ENCODE results near the gene PTPRK. TPM values are rescaled to one million over a fixed set of nuclear protein-coding genes. Genes with fewer than 3 reads are reported as not detected.

Gene PTPRK
- total RNA-seq, 1 donor from 2014 or later, result 38.2 TPM

DNA sequence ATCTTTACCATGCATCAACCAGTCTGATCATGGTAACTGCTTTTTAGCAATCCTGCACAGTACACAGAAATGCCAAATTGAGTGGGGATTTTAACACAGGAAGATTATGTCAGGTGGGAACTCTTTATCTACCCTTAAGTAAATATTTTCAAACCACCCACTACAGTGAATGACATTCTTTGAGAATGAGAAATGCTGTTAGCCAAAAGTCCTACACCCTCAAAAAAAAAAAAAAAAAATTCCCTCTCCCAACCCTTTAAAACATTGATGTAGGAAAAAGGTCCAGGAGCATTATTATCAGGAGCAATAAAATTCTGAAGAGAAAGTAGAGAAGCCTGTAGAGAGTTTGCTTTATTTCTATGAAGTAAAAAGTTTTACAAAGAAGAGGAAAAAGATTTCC, 312.3 kb downstream of the PTPRK start:
- DNase-seq (ENCODE audit: low spot score) (no peak), ATAC-seq (no peak)

DNA sequence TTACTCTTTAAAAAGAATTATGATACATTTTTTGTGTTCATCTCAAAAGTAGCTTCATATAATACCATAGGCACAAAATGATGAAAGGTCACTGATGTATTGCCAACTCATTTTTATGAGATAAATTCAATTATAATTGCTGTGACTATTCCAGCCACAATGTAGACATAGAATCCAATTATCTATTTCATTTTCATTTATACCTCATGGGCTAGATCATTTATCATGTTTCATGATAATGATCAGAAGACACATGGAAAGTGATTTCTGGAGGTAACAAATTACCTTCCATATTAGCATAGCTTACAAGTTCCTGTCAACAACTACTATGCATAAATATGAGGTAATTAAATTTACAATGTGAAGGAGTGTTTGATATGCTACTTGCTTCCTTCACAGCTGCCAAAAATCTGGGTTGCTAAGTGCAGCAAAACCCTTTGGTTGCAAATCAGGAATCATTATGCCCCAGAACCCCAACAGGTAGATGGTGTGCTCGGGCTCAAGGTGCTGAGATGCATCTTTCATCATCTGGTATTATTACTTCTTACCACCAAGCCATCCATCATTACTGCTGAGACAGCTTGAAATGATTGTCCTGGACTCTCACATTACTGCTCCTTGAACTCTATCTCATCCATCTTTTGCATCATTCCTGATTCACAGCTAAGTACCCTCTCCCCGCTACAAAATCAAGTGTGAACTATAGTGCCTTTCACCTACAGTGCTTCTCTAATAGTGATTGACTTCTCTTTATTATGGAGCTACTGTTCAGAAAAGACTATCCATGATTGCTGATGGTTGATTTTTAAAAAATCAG, 313.6 kb downstream of the PTPRK start:
- ATAC-seq, result no peak

DNA sequence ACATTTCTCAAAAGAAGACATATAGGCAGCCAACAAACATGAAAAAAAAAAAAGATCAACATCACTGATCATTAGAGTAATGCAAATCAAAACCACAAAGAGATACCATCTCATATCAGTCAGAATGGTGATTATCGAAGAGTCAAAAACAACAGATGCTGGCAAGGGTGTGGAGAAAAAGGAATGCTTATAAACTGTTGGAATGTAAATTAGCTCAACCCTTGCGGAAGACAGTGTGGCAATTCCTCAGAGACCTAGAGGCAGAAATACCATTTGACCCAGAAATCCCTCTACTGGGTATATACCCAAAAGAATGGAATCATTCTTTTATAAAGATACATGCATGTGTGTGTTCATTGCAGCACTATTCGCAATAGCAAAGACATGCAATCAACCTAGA, 315.8 kb downstream of the PTPRK start:
- DNase-seq (ENCODE audit: low spot score), result no peak

More for the DNA sequence above, 313.6 kb downstream of the PTPRK start:
- no peak for DNase-seq (ENCODE audit: low spot score)

DNA sequence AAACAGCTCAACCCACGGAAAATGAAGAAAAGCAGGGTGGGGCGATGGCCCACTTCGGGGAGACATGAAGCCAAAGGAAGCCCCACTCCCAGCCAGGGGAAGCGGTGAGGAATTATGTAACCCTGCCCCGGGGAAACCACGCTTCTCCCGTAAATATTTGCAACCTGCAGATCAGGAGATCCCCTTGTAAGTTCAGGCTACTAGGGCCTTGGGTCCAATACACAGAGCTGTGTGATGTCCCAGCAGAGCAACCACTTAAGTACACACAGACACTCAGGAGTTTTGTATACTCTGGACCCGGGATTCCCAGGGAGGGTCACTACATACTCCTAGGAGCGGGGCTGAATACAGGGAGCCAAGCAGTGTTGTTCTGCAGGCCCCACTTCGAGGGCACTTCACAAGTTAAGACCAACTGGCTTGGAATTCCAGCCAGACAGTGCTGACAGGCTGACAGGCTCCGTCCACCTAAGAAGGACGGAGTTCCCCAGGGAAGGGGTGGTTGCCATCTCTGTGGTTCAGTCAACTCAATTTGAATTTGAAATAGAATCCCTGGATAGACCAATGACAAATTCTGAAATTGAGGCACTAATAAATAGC, 318.1 kb downstream of the PTPRK start:
- DNase-seq (ENCODE audit: low spot score) (no peak), ATAC-seq (no peak)

More for the DNA sequence above, 315.8 kb downstream of the PTPRK start:
- no peak for ATAC-seq

DNA sequence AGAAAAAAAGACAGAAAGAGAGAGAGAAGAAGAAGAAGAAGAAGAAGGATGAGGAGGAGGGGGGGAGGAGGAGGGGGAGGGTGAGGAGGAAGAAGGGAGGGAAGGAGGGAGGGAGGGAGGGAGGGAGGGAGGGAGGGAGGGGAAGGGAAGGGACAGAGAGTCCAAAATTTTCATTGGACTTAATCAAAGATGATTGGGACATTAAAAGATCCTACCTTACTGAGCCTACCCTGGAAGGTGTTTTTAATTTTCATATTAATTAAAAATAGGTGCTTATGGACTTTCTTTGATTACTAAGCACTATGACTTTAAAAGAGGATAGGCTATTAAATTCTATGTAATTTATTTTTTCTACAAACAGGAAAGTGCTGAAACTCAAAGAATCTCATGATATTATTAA, 319.6 kb downstream of the PTPRK start:
- no peak for ATAC-seq

DNA sequence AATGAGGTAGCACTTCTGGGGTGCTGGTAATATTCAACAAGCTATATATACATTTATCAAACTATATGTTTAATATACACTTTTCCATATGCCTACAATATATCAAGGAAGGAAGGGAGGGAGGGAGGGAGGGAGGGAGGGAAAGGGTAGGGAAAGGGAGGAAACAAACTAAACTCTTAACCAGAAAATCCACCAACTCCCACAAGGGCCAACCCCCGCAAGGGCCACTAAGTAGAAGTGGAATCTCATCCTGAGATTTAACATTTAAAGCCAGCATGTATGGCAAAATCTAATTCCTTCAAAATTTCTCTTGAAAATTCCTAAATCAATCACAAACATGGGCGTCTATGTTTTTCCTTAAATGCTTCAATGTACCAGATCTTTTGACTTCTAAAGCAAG, 320.9 kb downstream of the PTPRK start:
- DNase-seq (ENCODE audit: low spot score), result no peak

More for the DNA sequence above, 319.6 kb downstream of the PTPRK start:
- no peak for DNase-seq (ENCODE audit: low spot score)

DNA sequence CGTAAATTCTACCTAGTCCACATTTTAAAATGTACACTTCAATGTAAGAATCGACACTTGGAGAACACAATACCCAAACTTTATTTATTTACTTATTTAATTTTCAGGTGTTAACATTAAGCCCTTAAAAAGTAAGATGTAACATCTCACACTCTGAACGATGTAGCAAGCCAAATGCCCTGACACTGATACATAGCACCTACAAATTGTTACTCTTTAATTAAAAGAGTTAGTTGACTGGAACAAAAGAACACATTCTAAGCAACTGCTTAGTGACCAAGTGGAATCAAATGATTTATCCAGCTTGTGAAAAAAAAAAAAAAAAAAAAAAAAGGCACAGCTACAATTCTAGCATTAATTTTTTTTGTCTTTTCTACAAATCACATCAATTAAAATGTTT, 327.4 kb downstream of the PTPRK start:
- DNase-seq (ENCODE audit: low spot score) (no peak), ATAC-seq (no peak)

More for the DNA sequence above, 320.9 kb downstream of the PTPRK start:
- ATAC-seq, result no peak

DNA sequence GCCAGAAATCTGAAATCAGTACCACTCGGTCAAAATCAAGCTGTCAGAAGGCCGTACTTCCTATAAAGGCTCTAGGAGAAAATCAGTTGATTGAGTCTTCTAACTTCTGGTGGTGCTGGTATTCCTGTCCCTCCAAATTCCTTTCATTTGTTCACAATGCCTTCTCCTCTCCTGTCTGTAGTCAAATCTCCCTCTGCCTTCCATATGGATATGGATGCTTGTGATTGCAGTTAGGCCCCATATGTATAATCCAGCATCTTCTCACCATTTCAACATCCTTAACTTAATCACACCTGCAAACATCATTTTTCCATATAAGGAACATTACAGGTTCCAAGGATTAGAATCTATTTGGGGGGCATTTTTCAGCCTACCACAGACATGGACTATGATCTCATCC, 331.7 kb downstream of the PTPRK start:
- ATAC-seq (no peak), DNase-seq (ENCODE audit: low spot score) (no peak)

DNA sequence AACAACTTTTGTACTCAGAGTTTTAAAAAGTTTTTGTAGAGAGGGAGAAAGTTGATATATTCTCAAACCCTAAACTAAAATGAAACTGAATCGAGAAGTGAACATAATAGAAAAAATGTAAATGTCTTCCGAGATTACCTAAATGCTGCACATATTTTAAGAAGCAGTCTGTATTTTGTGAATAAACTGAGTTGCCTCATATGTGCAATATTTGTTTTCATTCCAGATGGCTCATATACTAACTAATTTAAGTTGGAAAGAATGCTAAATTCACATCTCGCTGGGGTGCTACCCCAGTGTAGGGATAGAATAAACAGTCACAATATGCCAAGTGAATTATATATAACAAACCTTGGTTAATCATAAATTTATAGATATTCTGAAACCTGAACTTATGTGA, 333.7 kb downstream of the PTPRK start:
- DNase-seq (ENCODE audit: low spot score), result no peak
- no peak for ATAC-seq

DNA sequence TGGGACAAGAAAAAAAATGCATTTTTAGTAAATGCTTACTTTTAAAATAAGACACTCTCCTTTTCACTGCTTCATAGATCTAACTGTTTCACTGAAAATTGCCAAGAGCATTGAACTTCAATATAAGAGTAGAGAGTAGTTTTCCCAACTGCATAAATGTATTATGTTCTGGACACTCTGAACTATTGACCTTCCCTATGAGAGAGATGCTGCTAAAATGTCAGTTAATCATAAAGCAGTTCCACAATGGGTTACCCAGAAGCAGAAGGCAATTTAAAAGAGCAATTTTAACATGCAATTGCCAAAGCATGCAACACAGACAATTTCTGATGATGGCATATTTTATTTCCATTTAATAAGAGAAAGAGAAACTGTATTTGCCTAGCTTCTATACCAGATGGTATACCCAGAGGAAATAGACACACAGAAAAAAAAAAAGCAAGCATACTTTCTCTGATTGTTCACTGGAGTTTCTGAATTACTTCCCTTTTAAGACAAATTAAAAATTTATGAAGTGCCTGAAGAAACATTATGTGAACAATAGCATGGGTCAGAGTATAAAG, 340.4 kb downstream of the PTPRK start:
- ATAC-seq (peak; percentile 54), DNase-seq (ENCODE audit: low spot score) (no peak)

DNA sequence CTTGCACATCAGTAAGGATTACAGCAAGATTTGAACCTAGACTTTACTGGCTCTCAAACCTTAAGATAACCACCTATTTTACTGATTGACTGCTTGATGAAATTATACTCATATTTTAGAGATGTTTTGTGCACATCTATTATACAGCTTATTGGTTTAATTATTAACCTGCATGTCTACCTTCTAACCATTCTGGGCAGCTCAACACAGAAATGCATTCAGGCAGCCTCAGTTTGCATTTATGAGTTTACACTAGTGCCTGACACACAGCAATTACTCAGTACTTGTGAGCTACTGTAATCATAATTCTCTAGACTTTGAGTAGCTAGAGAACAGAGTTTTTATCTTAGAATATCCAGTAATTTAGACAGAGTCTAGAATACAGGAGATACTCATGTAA, 345.7 kb downstream of the PTPRK start:
- ATAC-seq, result no peak
- no peak for DNase-seq (ENCODE audit: low spot score)

DNA sequence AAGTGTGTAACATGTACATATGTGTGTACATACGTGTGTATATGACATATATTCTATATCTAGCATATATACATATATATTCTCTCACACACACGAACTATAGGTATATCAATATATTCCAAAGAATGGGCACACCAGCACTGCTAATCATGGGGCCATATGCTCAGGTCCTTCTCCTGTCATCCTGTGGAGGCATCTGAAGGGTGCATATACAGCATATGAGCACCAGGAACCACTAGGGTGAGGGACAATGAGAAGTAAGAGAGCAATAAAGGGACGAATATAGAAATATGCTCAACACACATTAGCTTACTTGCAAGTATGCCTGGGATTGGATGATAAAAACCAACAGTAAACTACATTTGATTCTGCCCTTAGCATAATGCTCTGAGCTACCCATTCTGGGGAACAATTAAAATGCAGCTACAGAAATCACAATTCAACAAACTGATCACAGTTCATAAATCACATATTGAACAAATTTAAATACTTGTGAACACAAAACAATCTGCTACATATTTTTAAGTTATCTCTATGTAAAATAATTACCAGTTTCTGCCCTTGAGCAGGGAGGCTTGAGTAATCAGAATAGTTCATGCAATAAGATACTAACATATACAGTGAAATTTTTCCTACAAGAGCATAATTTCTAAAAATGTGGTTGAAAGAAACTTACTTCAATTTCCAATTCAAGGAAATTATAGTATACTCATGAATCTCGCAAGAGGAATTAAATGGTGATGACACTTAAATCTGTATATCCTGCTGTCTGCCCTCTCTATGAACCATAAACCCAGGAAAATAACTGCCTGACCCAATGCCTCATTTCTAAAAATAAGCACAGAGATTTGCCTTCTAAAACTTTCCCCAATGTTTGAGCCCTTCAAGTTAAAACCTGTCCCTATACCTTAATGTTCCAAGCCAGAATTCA, 347.4 kb downstream of the PTPRK start:
- ATAC-seq (no peak), DNase-seq (ENCODE audit: low spot score) (no peak)

DNA sequence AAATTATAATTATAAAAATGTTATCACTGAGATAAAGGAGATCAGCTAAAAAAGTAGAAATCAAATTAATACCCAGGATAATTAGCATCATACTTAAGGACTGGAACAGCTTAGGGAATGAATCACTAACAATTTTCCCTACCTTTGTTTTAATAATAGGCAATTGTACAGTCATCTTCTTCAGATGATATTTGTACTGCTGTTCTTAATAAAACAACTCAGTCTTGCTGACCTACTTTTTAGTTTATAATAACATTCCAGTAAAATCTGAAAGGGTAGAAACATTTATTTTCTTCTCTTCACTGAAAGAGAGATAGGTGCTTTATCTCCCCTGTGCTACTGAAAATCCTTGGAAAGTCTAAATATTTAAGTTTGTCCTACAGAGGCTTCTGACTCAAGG, 348.3 kb downstream of the PTPRK start:
- ATAC-seq, result no peak
- no peak for DNase-seq (ENCODE audit: low spot score)

DNA sequence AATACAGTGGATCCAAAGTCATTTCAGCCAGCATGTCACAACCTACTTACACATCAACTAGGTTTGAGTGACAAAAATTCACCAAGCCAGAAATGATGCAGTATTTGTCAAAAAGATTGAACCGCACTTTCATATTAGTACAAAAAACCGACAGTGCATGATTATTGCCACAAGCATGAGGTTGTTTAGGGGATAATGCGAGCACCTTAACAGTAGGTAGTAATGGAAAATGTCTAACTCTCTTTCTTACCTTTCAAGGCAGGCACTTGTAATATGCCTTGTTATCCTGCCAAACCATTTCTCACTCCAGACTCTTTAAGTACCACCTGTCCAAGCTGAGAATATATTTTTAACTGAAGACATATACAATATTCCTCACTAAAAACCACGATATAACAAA, 349.2 kb downstream of the PTPRK start:
- ATAC-seq, result no peak
- DNase-seq (ENCODE audit: low spot score), result no peak

DNA sequence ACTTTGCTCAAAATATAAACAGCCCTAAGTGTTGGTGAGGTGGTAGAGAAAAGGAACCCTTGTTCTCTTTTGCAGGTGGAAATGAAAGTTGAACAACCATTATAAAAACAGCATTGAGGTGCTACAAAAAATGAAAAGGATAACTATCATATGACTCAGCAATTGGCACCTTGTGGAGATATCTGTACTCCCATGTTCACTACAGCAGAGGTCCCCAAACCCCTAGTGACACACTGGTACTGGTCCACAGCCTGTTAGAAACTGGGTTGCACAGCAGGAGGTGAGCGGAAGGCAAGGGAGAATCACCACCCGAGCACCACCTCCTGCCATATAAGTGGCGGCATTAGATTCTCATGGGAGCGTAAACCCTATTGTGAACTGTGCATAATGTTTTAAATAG, 352.2 kb downstream of the PTPRK start:
- no peak for ATAC-seq
- no peak for DNase-seq (ENCODE audit: low spot score)

DNA sequence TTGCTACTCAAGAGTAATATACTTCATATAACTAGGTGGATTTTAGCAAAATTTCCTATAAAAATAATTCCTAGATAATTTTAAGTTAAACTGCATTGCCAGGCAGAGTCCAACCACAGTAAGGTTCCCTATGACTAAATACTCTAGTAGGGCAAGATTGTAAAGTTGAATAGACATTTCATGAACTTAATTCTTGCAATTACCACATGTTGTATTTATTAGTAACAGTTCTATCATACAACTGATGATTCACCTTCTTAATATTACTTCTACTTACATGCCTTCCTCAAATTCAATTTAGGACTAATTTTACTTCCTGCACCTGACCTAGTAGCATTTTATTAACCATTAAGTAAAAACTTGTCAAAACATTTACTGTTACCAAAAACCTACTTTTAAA, 352.8 kb downstream of the PTPRK start:
- ATAC-seq (no peak), DNase-seq (ENCODE audit: low spot score) (no peak)

DNA sequence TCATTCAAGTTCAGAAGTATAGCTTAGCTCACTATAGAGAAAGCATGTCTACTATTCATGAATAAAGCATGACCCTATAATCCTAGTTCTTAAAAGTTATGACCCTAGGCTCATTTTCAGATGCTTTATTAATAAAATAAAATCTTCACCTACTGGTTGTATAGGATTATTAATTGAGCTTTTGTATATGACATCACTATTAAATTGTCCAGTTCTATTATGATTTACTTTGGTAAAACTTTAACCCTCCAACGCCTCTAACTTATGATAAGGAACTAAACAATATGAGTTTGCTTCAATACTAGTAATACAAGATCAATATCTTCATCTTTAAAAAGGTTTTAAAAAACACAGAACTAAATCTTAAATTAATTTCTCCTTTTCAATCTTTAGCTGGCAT, 356.1 kb downstream of the PTPRK start:
- no peak for DNase-seq (ENCODE audit: low spot score)

DNA sequence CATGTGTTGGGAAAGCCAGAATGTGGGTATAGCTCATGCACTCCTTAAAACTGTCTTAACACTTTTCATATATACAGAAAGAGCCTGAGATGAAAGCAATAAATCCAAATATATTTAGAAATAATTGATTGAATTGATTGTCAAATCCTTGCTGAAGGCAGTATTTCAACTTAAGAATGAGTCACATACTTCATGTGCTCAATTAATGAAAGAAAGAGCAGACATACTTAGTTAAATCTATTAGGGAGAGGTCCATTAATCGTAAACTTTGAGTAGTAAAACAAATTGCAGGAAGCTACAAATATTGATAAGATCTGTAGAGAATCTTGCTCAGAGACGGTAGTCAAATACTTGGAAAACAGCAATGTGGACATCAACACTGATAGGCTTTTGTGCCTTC, 358.0 kb downstream of the PTPRK start:
- ATAC-seq (no peak), DNase-seq (ENCODE audit: low spot score) (no peak)

More for the DNA sequence above, 356.1 kb downstream of the PTPRK start:
- ATAC-seq, result no peak

DNA sequence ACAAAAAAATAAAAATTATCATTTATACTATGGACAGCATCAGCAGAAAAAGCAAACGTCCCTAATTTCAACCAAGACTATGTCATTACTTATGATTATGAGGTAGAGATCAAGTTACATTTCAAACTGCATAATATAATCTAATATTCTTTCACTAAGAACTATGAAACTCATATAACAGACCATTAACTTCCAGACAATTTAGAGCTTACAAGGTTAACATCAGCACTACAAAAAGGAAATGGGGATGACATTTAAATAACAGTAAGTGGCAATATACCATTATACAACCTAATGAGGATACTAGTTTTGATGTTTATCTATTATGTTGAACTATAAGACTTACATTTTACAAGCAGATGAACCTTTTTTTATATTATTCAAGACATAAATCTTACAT, 358.6 kb downstream of the PTPRK start:
- ATAC-seq (no peak), DNase-seq (ENCODE audit: low spot score) (no peak)

DNA sequence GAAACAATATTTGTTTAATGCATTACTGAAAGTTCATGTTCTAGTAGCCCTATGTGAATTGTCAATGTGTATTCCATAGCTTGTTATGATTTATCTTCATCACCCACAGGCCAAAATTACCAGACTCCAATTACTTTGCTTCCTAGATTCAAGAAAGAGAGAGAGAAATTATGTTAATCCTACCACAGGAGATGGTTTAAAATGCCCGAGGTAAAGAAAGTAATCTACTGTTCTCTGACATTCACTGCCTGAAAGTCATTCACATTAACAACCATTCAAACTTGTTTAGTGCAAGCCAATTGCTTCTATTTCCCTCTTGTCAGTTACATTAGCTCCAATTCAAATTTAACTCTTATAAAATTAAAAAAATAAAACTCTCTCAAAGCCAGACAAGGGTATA, 359.1 kb downstream of the PTPRK start:
- ATAC-seq (no peak), DNase-seq (ENCODE audit: low spot score) (no peak)

DNA sequence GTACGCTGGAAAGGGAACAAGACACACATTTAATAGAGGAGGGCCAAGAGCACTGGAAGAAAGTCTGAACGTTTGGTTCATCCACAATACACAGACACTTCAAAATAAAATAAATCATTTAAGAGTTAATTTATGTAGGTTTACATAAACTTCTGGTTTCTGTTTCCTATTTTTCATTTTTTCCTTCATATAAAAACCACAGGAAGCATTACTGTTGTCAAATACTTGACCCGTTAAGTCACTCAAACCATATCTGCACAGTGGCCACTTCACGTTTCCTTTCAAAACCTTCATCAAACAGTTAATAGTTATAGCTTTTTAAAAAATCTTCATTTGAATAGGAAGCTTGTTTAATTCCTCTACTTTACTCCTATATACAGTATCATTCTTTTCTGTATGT, 361.9 kb downstream of the PTPRK start:
- DNase-seq (ENCODE audit: low spot score) (no peak), ATAC-seq (no peak)

All from left lobe of liver (tissue), 2 donors.